ENCODE measurements around the gene KPNB1.
"Not testable (repeated sequence)": the region's sequence is repeated elsewhere in the genome, so short reads cannot be mapped to it uniquely, and the experiment has no call there.

KPNB1 gene

GRCh38 chr17:47682727-47683126 is 33.0 kb downstream of the KPNB1 start:
- not testable (repeated sequence) for DNase-seq

- no peak for DNase-seq
Measured at GRCh38 chr17:47684025-47684424, 34.3 kb downstream of the KPNB1 start.

- no peak for DNase-seq
Measured at GRCh38 chr17:47684535-47685193, 34.9 kb downstream of the KPNB1 start.

- no peak for DNase-seq
Measured at GRCh38 chr17:47685556-47686275, 36.0 kb downstream of the KPNB1 start.

- DNase-seq = no peak
Measured at GRCh38 chr17:47686276-47686635, 36.5 kb downstream of the KPNB1 start.

GRCh38 chr17:47686664-47687327 is 37.1 kb downstream of the KPNB1 start:
- DNase-seq = no peak

GRCh38 chr17:47687328-47687690 is 37.6 kb downstream of the KPNB1 start:
- no peak for DNase-seq

GRCh38 chr17:47687748-47688147 is 38.0 kb downstream of the KPNB1 start:
- no peak for DNase-seq

GRCh38 chr17:47690121-47690520 is 40.4 kb downstream of the KPNB1 start:
- no peak for DNase-seq

- no peak for DNase-seq
Measured at GRCh38 chr17:47692137-47692894, 42.6 kb downstream of the KPNB1 start.

GRCh38 chr17:47692895-47693730 is 43.4 kb downstream of the KPNB1 start:
- DNase-seq = peak; percentile 4 to 72 (median 27)

- DNase-seq = peak; percentile 43 to 74 (median 67)
Measured at GRCh38 chr17:47693731-47694580, 44.2 kb downstream of the KPNB1 start, which contains the start of gene TBKBP1. Gene TBKBP1 (plus strand): TSS chr17:47694161. CDS start chr17:47696113, 1,952 bp downstream.

- peak in 2 of 3 experiments; percentile 49 to 67 for DNase-seq
Measured at GRCh38 chr17:47694581-47695428, 45.1 kb downstream of the KPNB1 start.

GRCh38 chr17:47695429-47696376 is 46.0 kb downstream of the KPNB1 start:
- no peak for DNase-seq

GRCh38 chr17:47696717-47697642 is 47.3 kb downstream of the KPNB1 start:
- no peak for DNase-seq

- DNase-seq = no peak
Measured at GRCh38 chr17:47697906-47698711, 48.4 kb downstream of the KPNB1 start.

All from NCI-H1417 (cell line).